Suppressor macrophage treated with lipopolysaccharide for 1 hour (primary cell): ENCODE measurements around the gene VCL.
"Not testable (repeated sequence)": the region's sequence is repeated elsewhere in the genome, so short reads cannot be mapped to it uniquely, and the experiment has no call there.

Experiments
- DNase-seq, 3 donors: peaks; one replicate each; pipeline ENCODE4 v3.0.0-alpha.2; 2020 to 2022

Gene VCL

DNA sequence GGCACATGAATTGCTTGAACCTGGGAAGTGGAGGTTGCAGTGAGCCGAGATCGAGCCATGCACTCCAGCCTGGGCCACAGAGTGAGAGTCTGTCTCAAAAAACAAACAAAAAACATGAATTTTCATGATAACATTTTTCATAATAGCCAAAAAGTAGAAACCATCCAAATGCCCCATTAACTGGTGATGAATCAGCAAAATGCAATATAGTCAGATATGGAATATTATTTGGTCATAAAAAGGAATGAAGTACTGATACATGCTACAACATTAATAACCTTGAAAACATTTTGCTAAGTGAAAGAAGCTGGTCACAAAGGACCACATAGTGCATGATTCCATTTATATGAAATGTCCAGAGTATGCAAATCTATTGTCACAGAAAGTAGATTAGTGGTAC, 24.5 kb upstream of the VCL start:
- DNase-seq: no peak

DNA sequence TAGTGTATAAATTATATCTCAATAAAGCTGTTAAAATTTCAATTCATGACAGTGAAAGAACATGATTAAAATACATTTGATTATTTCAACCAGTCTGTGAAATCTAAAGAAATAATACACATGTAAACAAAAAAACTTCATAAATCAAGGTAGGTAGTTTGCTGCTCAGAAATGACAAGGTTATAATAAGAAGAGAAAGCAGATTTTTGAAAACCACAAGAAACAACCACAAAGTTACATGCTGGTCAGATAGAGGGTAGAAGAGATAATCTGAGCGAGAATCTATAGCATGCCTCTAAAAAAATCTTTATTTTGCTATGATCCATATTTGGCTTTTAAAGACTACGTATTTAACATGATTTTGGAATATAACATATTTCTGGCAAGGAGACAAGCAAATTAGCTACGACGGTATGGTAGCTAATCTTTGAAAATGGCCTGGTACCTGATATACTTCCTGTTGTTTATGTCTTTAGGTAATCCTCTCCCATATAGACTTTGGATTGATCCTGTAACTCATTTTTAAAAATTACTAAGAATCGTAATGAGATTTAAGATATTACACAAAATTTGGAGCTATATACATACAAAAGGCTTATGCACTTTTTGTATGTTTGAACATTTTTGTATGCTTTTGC, 23.5 kb upstream of the VCL start:
- DNase-seq: no peak

DNA sequence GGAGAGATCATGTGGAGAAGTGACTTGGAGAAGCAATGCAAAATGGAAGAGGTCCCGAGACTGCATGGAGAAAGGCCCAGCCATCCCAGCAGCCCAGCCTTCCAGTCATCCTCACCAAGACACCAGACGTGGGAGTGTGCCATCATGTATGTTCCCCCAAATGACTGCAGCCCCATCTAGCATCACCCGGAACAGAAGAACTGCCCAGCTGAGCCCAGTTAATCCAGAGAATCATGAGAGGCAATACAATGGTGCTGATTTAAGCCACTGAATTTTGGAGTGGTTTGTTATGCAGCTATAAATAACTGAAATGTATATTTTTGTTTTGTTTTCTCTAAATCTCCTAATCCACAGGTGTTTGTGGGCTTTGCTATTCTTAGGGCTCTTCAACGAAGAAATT, 22.5 kb upstream of the VCL start:
- no peak for DNase-seq

DNA sequence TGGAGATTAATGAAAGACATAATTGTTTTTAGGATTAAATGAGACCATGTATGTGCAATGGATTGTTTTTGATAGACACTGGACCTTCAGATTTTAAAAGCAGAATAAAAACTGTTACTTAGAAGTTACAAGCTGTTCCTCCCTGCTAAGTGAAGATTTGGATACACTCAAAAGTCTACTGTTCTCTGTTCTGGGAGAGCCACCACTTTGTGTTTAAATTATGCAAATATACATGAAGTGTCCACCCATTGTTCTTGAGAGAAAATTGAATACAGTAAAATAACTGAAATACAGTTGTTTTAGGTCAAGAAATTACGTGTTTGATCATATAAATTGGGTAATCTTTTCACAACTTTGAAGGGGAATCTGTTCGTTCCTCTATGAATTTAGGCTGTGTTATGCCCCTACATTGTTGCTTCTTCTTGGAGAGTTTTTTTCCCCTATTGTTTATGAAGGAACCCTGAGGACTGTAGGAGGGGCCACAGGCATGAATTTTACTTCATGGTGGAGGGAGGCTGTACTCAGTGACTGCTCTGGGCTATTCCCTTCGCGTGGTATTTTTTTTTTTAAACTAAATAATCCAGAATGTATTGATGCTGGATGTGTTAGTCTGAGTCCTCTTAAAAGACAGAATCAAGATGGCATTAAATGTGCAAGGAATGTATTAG, 18.6 kb upstream of the VCL start:
- peak in 2 of 3 donors; percentile 47 to 51 for DNase-seq

DNA sequence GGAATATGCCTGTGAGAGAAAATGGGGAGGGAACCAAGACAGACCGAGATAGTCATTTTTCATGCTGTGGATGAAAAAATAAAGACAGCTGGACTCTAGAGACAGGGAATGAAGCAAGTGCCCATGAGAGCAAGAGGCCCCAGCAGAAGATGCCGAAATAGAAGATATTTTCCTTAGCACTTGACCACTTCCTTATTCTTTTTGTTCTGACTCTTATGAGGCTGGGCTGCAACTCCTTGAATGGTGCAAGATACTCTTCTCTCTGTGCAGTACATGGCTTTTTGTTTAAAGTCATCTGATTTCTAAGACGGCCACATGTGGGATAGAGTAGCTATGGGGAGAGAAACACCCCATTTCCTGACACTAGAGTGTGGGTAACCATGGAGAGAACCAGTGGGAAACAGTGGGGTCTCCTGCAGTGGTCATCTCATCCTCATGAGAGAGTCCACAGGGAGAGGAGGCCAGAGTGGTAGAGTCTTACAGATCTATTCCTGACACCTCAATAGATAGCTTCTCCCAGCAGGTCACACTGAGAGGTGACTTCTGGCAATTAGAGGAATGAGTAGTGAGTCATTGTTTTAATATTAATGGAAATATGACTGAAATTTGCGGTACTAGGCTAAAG, 18.0 kb upstream of the VCL start:
- peak; percentile 64 to 74 (median 72) for DNase-seq

DNA sequence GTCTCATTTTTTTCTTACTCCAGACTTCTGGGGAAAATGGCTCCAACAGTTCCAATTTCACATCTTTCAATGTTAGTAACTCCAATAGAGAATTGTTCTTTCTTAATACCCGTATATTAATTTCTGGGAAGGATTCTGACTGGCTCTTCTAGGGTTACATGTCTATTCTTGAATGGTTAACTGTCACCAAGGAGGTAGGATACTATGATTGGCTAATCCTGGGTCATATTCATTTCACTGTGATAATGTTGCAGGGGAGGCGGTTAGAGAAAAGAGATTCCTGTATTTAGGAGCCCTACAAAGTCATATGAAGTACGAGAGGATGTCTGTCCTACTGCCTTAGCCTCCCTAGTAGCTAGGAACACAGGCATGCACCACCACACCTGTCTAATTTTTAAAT, 16.1 kb upstream of the VCL start:
- DNase-seq: no peak

DNA sequence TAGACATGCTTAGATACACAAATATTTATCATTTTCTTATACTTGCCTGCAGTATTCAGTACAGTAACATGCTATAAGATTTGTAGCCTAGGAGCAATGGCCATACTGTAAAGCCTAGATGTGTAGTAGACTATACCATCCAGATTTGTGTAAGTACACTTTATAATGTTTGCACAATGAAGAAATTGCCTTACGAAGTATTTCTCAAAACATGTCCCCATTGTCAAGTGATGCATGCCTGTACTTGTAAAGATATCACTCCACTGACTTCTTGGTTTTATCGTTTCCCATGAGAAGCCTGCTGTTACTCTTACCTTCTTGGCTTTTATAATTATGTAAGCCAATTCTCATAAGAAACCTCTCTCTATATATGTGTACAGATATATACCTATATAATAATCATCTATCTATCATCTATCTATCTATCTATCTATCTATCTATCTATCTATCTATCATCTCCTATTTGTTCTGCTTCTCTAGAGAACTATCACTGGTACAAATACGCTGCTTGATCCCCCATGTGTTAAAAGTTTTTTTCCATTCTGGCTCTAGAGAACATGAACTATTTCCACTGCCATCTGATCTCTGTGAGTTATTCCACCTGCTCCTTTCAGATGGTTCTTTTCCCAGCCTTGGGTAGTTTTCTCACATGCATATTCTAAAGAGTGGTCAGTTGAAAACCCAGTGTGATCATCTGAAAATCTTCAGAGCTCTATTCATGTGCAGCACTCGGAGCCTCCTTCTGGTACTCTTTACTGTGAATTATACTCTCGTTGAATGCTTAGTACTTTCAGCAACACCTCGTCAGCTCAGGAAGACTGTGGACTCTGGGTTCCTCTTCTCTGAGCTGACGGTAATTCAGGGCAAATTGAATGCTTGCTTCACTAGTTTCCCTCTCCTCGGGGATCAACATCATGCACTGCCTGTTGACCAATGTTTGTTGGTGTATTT, 14.5 kb upstream of the VCL start:
- DNase-seq: peak; percentile 49 to 60 (median 57)

DNA sequence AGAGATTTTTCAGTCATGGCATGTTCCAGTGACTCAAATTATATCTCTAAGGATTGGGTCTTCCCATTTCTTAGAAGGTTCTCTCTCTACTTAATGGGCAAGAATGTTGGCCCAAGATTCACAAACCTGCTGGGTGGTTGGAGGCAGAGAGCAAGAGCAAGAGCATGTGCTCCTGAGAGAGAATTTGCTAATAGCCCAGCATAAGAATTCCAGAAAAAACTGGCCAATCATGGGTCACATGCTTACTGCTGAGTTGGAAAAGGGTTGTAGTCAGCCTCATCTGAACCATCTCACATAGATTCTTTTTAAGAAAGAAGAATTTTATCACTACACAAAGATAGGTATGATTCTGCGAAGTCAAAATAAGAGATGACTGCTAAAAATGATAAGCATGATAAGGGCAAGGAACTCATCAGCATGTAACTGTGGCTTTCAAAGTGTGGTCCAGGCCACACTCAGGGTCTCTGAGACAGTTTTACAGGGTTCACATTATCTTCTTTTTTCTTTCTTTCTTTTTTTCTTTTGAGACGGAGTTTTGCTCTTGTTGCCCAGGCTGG, 8.2 kb upstream of the VCL start:
- no peak for DNase-seq

DNA sequence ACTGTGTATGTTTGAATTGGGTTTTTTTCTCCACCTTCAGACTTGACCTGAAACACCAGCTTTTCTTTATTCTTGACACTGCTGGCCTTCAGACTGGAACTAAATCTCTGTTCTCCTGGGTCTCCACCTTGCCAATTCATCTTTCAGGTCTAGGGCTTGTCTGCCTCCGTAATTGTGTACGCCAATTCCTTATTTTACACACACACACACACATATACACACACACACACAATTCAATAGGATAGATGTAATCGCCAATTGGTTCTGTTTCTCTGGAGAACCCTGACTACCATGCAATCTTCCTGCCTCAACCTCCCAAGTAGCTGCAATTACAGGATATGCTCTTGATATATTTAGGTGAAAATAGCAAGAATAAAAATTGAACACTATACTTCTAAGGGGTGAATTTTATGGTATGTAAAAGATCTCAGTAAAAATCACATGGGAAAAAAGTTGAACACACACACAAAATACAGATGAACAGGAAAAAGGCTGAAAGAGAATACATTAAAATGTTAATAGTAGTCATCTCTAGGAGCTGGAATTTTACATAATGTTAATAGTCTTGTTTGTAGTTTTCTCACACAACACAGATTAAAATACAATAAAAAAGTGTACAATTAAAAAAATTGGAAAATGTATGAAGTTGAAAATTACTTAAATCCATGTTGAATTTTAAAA, 6.6 kb upstream of the VCL start:
- DNase-seq: no peak

DNA sequence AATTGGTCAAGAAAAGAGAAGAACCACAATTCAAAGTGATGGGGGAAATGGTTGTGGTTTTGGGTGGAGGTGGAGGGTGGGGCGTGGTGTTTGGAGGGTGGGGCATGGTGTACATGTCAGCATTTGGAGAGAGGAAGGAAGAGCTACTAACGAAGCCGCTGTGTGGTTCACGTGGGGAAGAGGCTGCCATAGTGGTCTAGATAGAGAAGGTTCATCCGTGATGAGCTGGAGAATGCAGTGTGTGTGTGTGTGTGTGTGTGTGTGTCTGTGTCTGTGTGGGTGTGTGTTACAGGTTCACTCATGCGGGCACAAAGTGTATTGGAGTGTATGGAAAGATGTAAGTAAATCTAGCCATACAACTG, 6.1 kb upstream of the VCL start:
- DNase-seq: peak; percentile 72 to 76 (median 75)

DNA sequence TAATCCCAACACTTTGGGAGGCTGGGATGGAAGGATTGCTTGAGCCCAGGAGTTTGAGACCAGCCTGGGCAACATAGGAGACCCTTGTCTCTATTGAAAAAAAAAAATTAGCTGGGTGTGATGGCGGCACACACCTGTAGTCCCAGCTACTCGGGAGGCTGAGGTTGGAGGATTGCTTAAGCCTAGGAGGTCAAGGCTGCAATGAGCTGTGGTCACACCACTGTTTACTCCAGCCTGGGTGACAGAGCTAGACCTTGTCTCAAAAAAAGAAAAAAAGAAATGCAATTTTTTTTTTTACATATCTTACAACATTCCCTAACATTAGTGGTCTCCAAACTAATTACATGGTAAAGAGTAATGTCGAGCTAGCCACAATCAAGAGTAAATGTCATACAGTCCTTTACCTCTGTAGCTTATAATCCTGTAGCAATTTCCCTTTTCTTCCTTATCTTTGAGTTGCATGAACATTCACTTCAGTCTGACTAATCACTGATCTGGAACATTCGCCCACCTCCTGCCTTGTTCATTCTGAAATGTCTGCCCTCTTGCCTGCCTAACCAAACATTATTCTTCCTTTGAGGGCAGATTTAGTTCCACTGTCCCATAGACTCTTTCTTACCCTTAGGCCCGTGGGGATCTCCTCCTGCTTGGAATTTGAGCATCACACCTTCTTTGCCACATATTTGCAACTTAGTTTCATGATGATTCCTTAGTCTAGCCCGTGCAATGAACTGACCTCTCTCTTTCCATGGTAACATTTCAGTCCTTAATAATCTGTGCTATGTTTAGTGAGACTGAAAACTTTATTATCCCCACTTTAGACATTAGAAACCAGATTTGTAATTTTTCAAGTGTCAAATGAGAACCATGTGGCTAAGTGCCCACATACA, 4.8 kb upstream of the VCL start:
- peak; percentile 52 to 69 (median 67) for DNase-seq

DNA sequence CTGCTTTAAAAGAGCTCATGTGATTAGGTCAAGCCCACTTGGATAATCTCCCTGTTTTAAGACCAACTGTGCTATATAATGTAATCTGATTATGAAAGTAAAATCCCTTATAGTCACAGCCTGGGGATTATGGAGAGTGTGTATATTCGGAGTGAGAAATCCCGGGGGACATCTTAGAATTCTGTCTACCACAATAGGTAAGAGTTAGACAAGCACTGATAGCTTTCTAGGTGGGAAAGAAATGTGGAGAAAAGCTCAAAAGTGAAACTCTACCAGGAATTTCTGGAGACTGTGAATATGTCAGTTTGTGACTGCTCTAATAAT, 2.9 kb upstream of the VCL start:
- no peak for DNase-seq

DNA sequence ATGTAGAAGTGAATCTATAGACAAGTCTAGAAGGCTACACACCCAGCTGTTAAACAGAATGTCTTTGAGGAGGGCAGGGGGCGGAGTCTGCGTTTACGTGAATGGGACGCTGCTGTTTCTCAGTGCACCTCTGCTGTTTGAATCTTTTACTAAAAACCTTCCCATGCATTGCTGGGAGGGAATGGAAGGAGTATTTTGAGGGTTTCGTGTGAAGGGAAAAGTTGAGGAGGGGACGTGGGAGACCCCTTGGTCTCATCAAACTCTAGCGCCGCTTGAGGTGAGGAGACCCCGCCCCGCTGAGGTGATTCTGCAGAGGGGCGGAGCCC, 492 bp upstream of the VCL start:
- no peak for DNase-seq

DNA sequence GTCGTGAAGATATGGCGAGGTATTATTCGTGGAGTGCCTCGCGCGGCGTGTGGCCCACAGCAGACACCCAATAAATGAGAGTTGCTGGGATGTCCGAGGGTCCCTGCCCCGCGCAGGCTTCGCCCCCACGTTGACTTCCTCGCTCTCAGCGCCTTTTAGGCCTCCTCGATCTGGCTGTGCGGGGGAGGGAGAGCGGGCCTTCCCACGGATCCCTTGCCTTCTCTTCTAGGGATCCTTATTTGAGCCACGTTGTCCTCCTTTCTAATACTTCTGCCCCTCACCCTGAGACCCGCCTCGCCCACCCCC, 660 bp downstream of the VCL start:
- peak in 2 of 3 donors; percentile 53 to 60 for DNase-seq

DNA sequence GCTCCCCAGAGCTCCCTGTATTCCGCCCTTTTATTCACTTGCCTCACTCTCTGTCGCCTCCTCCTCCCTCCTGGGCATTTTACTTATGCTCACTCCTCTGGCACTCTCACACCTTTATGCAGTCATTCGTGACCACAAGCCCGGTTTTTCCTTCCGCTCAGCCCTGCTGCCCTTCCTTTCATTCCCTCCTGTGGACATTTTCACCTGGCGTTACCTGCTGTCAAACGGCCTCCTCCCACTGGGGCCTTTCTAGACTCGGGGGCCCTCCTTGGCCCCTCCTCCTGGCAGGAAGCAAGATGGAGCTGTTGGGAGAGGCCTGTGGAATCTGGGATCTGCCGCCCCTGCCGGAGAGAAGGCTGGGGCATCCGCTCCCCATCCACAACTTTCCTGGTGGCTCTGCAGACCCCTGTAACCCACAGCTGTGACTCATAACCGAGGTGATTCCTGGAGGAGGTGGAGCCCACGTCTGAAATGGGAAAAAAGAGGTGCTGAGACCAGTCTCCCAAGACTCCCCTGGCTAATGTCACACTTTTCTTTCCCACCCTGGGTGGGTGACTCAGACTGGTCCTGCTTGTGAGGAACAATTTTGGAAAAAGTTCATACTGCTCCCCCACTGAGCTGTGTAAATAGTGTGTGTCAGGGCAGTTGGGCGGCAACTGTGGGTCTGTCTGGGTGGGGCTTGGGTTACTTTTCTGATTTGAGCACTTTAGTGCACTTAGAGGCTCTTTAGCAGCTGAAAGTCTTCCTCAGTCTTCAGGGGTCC, 1.2 kb downstream of the VCL start:
- peak; percentile 48 to 52 (median 50) for DNase-seq

DNA sequence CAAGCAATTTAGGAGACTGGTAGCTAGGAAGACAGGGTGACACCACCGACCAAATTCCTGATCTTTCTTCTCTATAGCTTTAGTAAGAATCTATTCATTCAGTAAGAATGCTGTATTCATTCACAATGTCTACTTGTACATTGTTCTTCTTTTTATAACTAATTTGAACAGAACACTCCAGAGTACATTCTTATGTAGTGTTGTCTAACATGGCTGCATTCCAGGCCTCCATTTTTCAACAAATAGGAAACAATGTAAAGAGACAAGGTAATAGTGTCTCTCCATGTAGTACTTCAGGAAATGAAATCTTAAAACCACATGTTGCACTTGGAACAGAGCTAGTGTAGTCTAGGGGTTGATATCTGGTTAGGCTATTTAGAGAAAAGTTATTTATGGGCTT, 1.8 kb downstream of the VCL start:
- no peak for DNase-seq

DNA sequence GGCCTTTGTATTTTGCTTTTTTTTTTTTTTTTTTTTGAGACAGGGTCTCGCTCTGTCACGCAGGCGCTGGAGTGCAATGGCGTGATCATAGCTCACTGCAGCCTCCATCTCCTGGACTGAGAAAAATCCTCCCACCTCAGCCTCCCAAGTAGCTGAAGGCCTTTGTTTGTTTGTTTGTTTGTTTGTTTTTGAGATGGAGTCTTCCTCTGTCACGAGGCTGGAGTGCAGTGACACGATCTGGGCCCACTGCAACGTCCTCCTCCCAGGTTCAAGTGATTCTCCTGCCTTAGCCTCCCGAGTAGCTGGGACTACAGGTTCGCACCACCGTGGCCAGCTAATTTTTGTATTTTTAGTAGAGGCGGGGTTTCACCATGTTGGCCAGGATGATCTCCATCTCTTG, 2.3 kb downstream of the VCL start:
- DNase-seq: not testable (repeated sequence)

DNA sequence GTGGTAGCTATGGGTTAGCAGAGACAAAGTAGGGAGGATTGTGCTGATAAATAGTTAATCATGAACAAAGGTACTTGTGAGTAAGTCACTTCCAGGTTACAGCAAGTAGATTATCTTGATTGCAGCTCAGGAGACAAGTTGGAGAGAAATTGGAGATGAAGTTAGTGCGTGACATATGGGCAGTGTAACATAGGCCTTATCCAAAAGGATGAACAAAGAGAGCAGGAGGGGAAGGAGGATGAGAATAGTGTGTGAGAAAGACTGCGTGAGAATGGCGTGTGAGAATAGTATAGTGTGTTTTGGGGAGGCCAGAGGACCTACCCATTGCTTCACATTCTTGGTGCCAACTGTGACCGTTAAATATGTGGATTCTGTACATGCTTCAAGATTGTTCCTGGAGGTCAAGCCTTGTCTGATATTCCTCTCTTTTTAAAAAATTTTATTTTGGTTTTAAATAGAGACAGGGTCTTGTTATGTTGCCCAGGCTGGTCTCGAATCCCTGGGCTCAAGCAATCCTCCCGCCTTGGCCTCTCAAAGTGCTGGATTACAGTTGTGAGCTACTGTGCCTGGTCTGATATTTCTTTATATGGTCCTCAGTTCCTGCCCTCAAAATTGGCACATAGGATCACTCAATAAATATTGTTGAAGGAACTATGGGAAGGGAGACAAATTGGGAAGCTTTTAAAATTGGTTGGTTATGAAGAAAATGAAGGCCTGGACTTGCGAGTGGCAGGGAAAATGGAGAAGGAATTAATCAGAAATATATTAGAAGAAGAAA, 3.2 kb downstream of the VCL start:
- DNase-seq: no peak

DNA sequence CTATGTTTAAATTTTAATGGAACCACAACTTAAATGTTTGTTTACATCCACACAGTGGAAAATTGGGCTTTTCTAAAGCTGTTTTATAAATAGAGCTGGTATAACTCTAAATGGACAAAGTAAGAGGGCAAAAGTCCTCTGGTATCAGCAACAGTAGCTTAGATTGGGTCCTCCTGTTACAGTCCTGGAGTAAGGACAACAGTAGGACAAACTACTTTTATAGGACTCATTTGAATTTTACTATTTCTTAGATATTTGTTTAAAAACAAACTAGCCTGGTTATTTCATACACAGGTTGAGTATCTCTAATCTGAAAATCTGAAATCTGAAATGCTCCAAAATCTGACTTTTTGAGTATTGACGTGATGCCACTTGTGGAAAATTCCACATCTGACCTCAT, 8.4 kb downstream of the VCL start:
- no peak for DNase-seq

DNA sequence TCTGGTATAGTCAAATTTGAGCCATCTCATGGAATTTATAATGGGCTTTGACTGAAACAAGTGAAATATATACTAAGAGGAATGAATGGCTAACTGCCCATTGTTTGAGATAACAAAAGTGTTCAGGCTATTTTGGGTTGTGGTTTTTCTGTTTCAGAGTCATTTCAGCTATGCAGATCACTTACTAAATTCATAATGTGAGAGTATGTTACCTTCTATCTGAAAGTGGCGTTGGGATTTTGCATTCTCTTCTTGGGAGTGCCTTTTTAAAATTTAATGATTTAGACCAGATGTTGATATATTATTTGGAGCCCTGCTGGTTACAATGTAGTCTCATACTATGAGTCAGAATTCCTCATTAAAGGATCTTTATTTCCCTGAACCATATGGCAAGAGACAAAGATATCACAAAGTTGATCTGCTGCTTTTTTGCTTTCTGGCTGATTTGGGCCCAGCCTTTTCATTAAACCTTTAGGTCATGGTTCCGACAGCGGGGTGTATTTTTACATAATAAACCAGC, 10.4 kb downstream of the VCL start:
- no peak for DNase-seq
